Erythroblast (primary cell): ENCODE measurements around the gene KLHDC3.

ENCODE experiments used
- GATA1 ChIP-seq: IDR thresholded peaks from 2 replicates; pipeline ENCODE4 v1.6.1; 2011; ENCODE audit warnings: low read depth, mild to moderate bottlenecking, control low read depth, low read length, moderate library complexity
- POLR2A ChIP-seq: IDR thresholded peaks from 2 replicates; pipeline ENCODE4 v1.6.1; 2011; ENCODE audit warnings: mild to moderate bottlenecking, low read length

DNA sequence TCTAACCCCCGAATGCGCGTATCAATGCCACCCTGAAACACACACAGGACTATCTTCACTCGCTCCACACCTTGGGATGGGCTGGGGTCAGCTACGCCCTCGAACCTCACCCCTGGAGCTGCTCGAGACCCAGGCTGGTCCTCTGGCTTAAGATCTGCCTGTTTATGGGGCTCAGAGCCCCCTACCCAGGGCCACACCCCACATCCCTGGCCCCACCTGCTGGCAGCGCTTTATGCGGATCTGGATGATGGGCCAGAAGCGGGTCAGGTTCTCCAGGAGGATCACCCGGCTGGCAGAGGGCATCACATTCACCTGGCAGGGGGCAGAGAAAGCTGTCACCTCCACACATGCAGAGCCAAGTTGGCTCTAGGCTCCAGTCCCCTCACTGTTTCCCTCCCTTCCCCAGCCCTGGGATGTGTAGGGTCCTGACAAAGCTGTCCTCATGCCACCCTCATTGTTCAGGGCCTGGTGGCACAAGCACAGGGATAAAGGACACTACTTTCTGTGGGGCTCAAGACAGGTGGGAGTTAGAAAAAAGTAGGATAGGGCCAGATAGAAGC lies 31.4 kb downstream of the KLHDC3 start:
- no peak for TF ChIP-seq POLR2A
- no peak for TF ChIP-seq GATA1
